ENCODE data around the gene ESR1. TPM values are rescaled to one million over a fixed set of nuclear protein-coding genes. Genes with fewer than 3 reads are reported as not detected.

Gene ESR1
- total RNA-seq, 1 experiment from 2014 or later = 4.1 TPM

GRCh38 chr6:152098683-152099082 lies 291.2 kb downstream of the ESR1 start:
- no peaks in the 10 kb centered on the region for H3K9me2 ChIP-seq (replicated peaks; ENCODE audit: insufficient read depth, low read length)
- H3K27ac ChIP-seq (ENCODE audit: low read length) = no peak overlapping the region

DNA sequence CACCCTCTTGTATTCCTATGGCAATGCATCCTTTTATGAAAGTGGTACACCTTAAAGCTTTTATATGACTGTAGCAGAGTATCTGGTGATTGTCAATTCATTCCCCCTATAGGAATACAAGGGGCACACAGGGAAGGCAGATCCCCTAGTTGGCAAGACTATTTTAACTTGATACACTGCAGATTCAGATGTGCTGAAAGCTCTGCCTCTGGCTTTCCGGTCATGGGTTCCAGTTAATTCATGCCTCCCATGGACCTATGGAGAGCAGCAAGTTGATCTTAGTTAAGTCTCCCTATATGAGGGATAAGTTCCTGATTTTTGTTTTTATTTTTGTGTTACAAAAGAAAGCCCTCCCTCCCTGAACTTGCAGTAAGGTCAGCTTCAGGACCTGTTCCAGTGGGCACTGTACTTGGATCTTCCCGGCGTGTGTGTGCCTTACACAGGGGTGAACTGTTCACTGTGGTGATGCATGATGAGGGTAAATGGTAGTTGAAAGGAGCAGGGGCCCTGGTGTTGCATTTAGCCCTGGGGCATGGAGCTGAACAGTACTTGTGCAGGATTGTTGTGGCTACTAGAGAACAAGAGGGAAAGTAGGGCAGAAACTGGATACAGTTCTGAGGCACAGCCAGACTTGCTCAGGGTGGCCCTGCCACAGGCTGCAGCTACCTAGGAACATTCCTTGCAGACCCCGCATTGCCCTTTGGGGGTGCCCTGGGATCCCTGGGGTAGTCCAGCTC lies 292.1 kb downstream of the ESR1 start:
- DNase-seq = no peak
- H3K9ac ChIP-seq (ENCODE audit: low read length) = no peak overlapping the region
- H3K27ac ChIP-seq (ENCODE audit: low read length) = no peak overlapping the region
- H3K9me2 ChIP-seq (replicated peaks; ENCODE audit: insufficient read depth, low read length) = no peaks in the 10 kb centered on the region
- H3K4me3 ChIP-seq (ENCODE audit: low read length) = no peak overlapping the region
- no peaks in the 10 kb centered on the region for H3K9me3 ChIP-seq (ENCODE audit: low read length)
- no peaks in the 10 kb centered on the region for H3K36me3 ChIP-seq (ENCODE audit: insufficient read depth, low read length)
- H2AFZ ChIP-seq (ENCODE audit: low read length) = no peak overlapping the region
- no peaks in the 10 kb centered on the region for H3K79me2 ChIP-seq (ENCODE audit: low read length)
- H3K27me3 ChIP-seq (ENCODE audit: low read length) = no peaks in the 10 kb centered on the region
- peaks cover 4% of the 10 kb centered on the region for H3K4me1 ChIP-seq (ENCODE audit: low read length)
- no peak overlapping the region for H3K4me2 ChIP-seq (ENCODE audit: low read depth, low read length, poor library complexity, severe bottlenecking)
- no peaks in the 10 kb centered on the region for H4K20me1 ChIP-seq (ENCODE audit: insufficient read depth, low read depth, low read length)

More at GRCh38 chr6:152098683-152099082, 291.2 kb downstream of the ESR1 start:
- Histone ChIP-seq H3K4me1 (ENCODE audit: low read length) (peaks cover 4% of the 10 kb centered on the region), H3K4me3 (ENCODE audit: low read length) (no peak overlapping the region), H4K20me1 (ENCODE audit: insufficient read depth, low read depth, low read length) (no peaks in the 10 kb centered on the region), H3K9ac (ENCODE audit: low read length) (no peak overlapping the region), H3K79me2 (ENCODE audit: low read length) (no peaks in the 10 kb centered on the region), H3K36me3 (ENCODE audit: insufficient read depth, low read length) (no peaks in the 10 kb centered on the region), H3K9me3 (ENCODE audit: low read length) (no peaks in the 10 kb centered on the region), H3K27me3 (ENCODE audit: low read length) (no peaks in the 10 kb centered on the region), H2AFZ (ENCODE audit: low read length) (no peak overlapping the region), H3K4me2 (ENCODE audit: low read depth, low read length, poor library complexity, severe bottlenecking) (no peak overlapping the region)
- DNase-seq = no peak

GRCh38 chr6:152100183-152100618 lies 292.7 kb downstream of the ESR1 start:
- Histone ChIP-seq H2AFZ (ENCODE audit: low read length) (no peak overlapping the region), H3K9me3 (ENCODE audit: low read length) (no peaks in the 10 kb centered on the region), H3K4me3 (ENCODE audit: low read length) (no peak overlapping the region), H3K9me2 (replicated peaks; ENCODE audit: insufficient read depth, low read length) (no peaks in the 10 kb centered on the region), H3K27ac (ENCODE audit: low read length) (no peak overlapping the region), H3K4me1 (ENCODE audit: low read length) (peaks cover 4% of the 10 kb centered on the region), H3K9ac (ENCODE audit: low read length) (no peak overlapping the region), H3K36me3 (ENCODE audit: insufficient read depth, low read length) (no peaks in the 10 kb centered on the region), H3K27me3 (ENCODE audit: low read length) (no peaks in the 10 kb centered on the region), H3K79me2 (ENCODE audit: low read length) (no peaks in the 10 kb centered on the region), H3K4me2 (ENCODE audit: low read depth, low read length, poor library complexity, severe bottlenecking) (no peak overlapping the region), H4K20me1 (ENCODE audit: insufficient read depth, low read depth, low read length) (no peaks in the 10 kb centered on the region)
- no peak for DNase-seq

DNA sequence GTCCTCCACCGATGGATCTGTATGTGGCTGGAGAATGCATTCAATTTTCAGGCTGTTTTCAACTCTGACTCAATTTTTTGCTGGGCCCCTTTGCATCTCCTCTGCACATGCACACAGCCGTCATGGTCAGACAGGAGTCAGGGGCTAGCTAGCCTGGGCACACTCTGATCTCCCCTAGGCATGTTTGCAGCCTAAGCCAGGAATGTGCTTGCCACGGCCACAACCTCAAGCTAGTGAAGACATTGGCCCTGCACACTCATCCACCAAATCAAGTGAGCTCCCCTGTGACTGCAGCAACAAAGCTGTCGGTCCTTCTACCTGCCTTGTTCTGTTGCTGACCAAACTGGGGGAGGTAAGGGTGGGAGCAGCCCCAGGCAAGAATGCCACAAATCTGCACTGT lies 300.5 kb downstream of the ESR1 start:
- H3K27me3 ChIP-seq (ENCODE audit: low read length) = no peaks in the 10 kb centered on the region
- H3K27ac ChIP-seq (ENCODE audit: low read length) = no peak overlapping the region
- DNase-seq = no peak
- H3K9me3 ChIP-seq (ENCODE audit: low read length) = no peaks in the 10 kb centered on the region
- H3K4me2 ChIP-seq (ENCODE audit: low read depth, low read length, poor library complexity, severe bottlenecking) = no peak overlapping the region
- no peak overlapping the region for H3K9ac ChIP-seq (ENCODE audit: low read length)
- H3K79me2 ChIP-seq (ENCODE audit: low read length) = no peaks in the 10 kb centered on the region
- no peaks in the 10 kb centered on the region for H3K36me3 ChIP-seq (ENCODE audit: insufficient read depth, low read length)
- H3K9me2 ChIP-seq (replicated peaks; ENCODE audit: insufficient read depth, low read length) = no peaks in the 10 kb centered on the region
- peaks cover 15% of the 10 kb centered on the region for H3K4me1 ChIP-seq (ENCODE audit: low read length)
- H2AFZ ChIP-seq (ENCODE audit: low read length) = no peak overlapping the region
- H4K20me1 ChIP-seq (ENCODE audit: insufficient read depth, low read depth, low read length) = no peaks in the 10 kb centered on the region
- no peak overlapping the region for H3K4me3 ChIP-seq (ENCODE audit: low read length)

DNA sequence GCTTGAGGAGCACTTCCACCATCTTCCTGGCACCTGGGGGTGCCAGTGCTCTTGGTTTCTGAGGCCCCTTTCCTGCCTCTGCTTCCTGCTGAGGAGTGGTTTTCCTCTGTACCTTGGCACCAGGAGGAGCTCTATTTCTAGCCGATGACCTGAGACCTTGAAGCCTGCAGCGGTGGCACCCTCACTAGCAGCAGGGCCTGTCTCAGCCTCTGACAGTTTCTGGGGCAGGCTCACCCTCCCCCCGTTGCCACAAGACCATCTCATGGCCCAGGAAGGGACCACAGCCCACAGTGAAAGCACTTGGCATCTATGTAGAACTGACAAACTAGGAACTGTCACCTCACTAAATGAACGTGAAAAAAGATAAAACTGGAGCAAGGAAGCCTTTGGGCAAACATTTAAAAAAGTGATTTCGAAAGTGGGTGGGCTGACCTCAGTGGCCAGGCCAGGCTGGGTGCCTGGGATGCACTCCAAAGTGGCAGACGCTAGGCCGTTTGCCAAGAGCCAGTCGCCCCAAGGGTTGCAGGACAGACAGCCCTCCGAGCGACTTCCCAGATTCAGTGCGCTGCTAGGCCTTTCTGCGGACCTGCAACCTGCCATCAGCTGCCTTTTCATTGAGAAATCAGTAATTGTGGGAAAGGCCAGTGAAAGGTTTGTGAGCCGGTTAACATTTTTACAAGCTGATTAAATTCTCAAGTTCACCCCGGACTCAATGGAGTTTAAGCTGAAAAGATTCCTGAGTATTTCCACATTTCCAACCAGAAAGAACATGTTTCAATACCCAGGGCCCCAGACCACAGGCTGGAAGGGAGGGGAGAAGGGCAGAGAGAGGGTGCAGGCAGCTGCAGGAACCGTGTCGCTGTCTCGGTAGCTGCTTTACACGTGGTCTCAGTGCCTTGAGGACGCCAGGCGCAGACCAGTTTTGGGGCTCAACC lies 303.7 kb downstream of the ESR1 start:
- H3K4me1 ChIP-seq (ENCODE audit: low read length) = peaks cover 27% of the 10 kb centered on the region
- no peaks in the 10 kb centered on the region for H3K9me2 ChIP-seq (replicated peaks; ENCODE audit: insufficient read depth, low read length)
- H3K9me3 ChIP-seq (ENCODE audit: low read length) = no peaks in the 10 kb centered on the region
- no peaks in the 10 kb centered on the region for H3K27me3 ChIP-seq (ENCODE audit: low read length)
- H2AFZ ChIP-seq (ENCODE audit: low read length) = no peak overlapping the region
- no peaks in the 10 kb centered on the region for H3K79me2 ChIP-seq (ENCODE audit: low read length)
- no peak for DNase-seq
- no peaks in the 10 kb centered on the region for H3K36me3 ChIP-seq (ENCODE audit: insufficient read depth, low read length)
- no peak overlapping the region for H3K4me3 ChIP-seq (ENCODE audit: low read length)
- no peak overlapping the region for H3K4me2 ChIP-seq (ENCODE audit: low read depth, low read length, poor library complexity, severe bottlenecking)
- no peaks in the 10 kb centered on the region for H4K20me1 ChIP-seq (ENCODE audit: insufficient read depth, low read depth, low read length)
- no peak overlapping the region for H3K9ac ChIP-seq (ENCODE audit: low read length)
- no peak overlapping the region for H3K27ac ChIP-seq (ENCODE audit: low read length)

DNA sequence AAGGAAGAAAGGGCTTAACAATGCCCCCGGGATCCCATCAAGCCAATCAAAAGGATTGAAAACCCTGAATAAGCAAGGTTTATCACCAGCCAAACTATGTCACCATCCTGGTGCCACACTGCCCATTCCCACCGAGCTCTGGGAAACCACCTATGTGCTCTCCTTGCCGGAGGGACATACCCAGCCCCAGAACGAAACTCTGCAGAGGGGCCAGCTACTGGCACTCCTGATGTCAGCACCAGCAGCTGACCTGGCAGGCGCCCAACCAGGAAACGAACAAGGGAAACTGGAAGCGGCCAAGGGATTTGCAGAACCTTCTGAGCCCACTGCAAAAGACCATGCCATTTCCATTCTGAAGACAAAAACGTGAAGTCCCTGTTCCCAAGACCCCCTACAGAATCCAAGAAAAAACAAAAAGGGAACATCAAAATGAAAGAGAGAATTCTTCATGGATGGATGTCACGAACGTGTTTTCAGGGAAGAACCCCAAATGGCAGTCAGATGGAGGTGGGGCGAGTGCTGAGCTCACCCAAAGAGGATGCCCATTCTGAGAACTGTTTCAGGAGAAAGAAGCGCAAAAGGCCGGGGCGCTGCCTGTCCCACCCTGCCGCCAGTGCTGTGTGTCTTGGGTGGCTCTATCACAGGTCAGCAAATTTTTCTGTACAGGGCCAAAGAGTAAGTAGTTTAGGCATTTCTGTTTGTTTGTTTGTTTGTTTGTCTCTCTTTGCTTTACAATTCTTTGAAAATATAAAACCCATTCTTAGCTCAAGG lies 305.2 kb downstream of the ESR1 start:
- Histone ChIP-seq H4K20me1 (ENCODE audit: insufficient read depth, low read depth, low read length) (no peaks in the 10 kb centered on the region), H3K27me3 (ENCODE audit: low read length) (no peaks in the 10 kb centered on the region), H3K4me3 (ENCODE audit: low read length) (no peak overlapping the region), H3K27ac (ENCODE audit: low read length) (no peak overlapping the region), H3K36me3 (ENCODE audit: insufficient read depth, low read length) (no peaks in the 10 kb centered on the region), H3K4me1 (ENCODE audit: low read length) (peaks cover 29% of the 10 kb centered on the region), H2AFZ (ENCODE audit: low read length) (no peak overlapping the region), H3K9me2 (replicated peaks; ENCODE audit: insufficient read depth, low read length) (no peaks in the 10 kb centered on the region), H3K9me3 (ENCODE audit: low read length) (no peaks in the 10 kb centered on the region), H3K79me2 (ENCODE audit: low read length) (no peaks in the 10 kb centered on the region), H3K4me2 (ENCODE audit: low read depth, low read length, poor library complexity, severe bottlenecking) (no peak overlapping the region), H3K9ac (ENCODE audit: low read length) (no peak overlapping the region)
- no peak for DNase-seq

GRCh38 chr6:152117156-152118133 lies 310.0 kb downstream of the ESR1 start:
- DNase-seq = no peak
- Histone ChIP-seq H3K27ac (ENCODE audit: low read length) (no peak overlapping the region), H3K36me3 (ENCODE audit: insufficient read depth, low read length) (peaks cover 18% of the 10 kb centered on the region; the same call in 1 of the 2 replicates), H3K79me2 (ENCODE audit: low read length) (no peaks in the 10 kb centered on the region), H3K4me2 (ENCODE audit: low read depth, low read length, poor library complexity, severe bottlenecking) (no peak overlapping the region), H3K27me3 (ENCODE audit: low read length) (no peaks in the 10 kb centered on the region), H3K9me2 (replicated peaks; ENCODE audit: insufficient read depth, low read length) (no peaks in the 10 kb centered on the region), H2AFZ (ENCODE audit: low read length) (no peak overlapping the region), H3K9ac (ENCODE audit: low read length) (no peak overlapping the region), H3K9me3 (ENCODE audit: low read length) (no peaks in the 10 kb centered on the region), H3K4me3 (ENCODE audit: low read length) (no peak overlapping the region), H4K20me1 (ENCODE audit: insufficient read depth, low read depth, low read length) (no peaks in the 10 kb centered on the region), H3K4me1 (ENCODE audit: low read length) (peaks cover 19% of the 10 kb centered on the region)

Measured in Karpas-422 (cell line).